22Rv1 (cell line): ENCODE measurements around the gene KRT12.

Experiments
- CTCF ChIP-seq: fragments of 450-650 bp; IDR thresholded peaks from 2 replicates; pipeline ENCODE4 v1.5.1; 2017; ENCODE audit warnings: mild to moderate bottlenecking
- ZFX ChIP-seq: fragments of 450-650 bp; IDR thresholded peaks from 2 replicates; pipeline ENCODE4 v1.6.1; 2017; ENCODE audit warnings: antibody characterized with exemption, borderline replicate concordance

- no peak for TF ChIP-seq CTCF
- TF ChIP-seq ZFX = no peak
Observed at GRCh38 chr17:40854175-40854814, 12.7 kb downstream of the KRT12 start.
